OCI-LY3 (cell line): ENCODE data around the gene AMACR.

Experiments
- CTCF ChIP-seq: fragments of 200-600, 300-600 bp; sonication (generic); IDR thresholded peaks from 2 replicates; pipeline ENCODE4 v1.5.1; 2014; ENCODE audit warnings: antibody characterized with exemption, low read length, low read depth
- EZH2phosphoT487 ChIP-seq: fragments of 200-600 bp; shearing (Covaris generic); IDR thresholded peaks from 2 replicates; pipeline ENCODE4 v1.6.1; 2018; ENCODE audit warnings: antibody characterized with exemption, mixed run types, low read depth

- TF ChIP-seq CTCF (no peak), EZH2phosphoT487 (no peak)
Observed at GRCh38 chr5:33980030-33980429, 27.8 kb downstream of the AMACR start.
